Measurements from ENCODE around the gene SEC14L5.

DNA sequence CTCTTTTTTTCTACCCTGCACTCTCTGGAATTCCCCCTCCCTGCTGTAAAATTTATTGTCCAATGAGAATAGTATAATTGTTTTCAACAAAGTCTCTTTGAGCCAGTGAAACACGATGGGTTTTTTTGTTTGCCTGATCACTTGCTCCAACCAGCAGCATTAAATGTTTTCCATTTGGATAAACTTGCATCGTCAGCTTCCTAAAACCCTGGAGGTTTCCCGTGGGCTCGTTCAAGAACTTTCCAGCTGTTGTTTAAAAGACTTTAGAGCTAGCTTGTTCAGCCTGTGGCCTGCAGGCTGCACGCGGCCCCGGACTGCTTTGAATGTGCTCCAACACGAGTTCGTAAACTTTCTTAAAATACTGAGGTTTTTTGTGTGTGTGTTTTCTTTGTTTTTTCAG is 60.7 kb downstream of the SEC14L5 start:
- TF ChIP-seq, protein P1, sequence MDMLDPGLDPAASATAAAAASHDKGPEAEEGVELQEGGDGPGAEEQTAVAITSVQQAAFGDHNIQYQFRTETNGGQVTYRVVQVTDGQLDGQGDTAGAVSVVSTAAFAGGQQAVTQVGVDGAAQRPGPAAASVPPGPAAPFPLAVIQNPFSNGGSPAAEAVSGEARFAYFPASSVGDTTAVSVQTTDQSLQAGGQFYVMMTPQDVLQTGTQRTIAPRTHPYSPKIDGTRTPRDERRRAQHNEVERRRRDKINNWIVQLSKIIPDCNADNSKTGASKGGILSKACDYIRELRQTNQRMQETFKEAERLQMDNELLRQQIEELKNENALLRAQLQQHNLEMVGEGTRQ (CRISPR knock-in tag; IDR thresholded peaks at IDR 0.05) = no peak
- TF ChIP-seq GABPB1 (CRISPR knock-in tag; IDR thresholded peaks at IDR 0.05) (no peak), ETV6 (CRISPR knock-in tag; IDR thresholded peaks at IDR 0.05) (no peak), NR3C1 (CRISPR knock-in tag; conservative IDR thresholded peaks at IDR 0.05; ENCODE audit: low read depth) (no peak), NR2C2 (CRISPR knock-in tag; IDR thresholded peaks at IDR 0.05) (no peak)
- TF ChIP-seq, protein P2, sequence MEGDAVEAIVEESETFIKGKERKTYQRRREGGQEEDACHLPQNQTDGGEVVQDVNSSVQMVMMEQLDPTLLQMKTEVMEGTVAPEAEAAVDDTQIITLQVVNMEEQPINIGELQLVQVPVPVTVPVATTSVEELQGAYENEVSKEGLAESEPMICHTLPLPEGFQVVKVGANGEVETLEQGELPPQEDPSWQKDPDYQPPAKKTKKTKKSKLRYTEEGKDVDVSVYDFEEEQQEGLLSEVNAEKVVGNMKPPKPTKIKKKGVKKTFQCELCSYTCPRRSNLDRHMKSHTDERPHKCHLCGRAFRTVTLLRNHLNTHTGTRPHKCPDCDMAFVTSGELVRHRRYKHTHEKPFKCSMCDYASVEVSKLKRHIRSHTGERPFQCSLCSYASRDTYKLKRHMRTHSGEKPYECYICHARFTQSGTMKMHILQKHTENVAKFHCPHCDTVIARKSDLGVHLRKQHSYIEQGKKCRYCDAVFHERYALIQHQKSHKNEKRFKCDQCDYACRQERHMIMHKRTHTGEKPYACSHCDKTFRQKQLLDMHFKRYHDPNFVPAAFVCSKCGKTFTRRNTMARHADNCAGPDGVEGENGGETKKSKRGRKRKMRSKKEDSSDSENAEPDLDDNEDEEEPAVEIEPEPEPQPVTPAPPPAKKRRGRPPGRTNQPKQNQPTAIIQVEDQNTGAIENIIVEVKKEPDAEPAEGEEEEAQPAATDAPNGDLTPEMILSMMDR (IDR thresholded peaks at IDR 0.05) = no peak
